ENCODE data around the gene OR52E2.

The OR52E2 gene

DNA sequence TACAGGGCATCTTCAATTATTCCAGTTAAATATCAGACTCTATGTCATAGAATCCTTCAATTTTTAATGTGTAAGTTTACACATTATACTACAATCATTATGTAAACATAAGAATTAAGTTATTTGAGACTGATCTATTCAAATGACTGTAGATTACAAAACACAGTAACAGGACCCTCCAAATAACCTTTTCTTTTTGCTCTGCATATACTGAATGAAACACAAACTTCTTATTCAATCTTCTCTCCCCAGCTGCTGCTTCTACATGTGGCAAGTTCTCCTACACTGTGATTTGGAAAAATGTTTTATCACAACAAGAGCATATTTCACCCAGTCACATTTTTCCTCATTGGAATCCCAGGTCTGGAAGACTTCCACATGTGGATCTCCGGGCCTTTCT lies 13.2 kb downstream of the OR52E2 start, which contains the start of gene OR52J3:
TSS of gene OR52J3 (plus strand) at position 301 of the 400 bp plus-strand sequence. CDS start at position 301, 0 bp downstream.
- Histone ChIP-seq H3K9ac (ENCODE audit: low read depth, low read length) (no peak within 1 kb of the TSS), H3K4me1 (ENCODE audit: insufficient read depth, low read length) (no peaks in the 10 kb centered on the region; the same call in 1 of the 2 replicates), H3K36me3 (ENCODE audit: insufficient read depth, low read length) (no peaks in the 10 kb centered on the region), H3K9me3 (ENCODE audit: control insufficient read depth, insufficient read depth, low read length) (no peaks in the 10 kb centered on the region)

DNA sequence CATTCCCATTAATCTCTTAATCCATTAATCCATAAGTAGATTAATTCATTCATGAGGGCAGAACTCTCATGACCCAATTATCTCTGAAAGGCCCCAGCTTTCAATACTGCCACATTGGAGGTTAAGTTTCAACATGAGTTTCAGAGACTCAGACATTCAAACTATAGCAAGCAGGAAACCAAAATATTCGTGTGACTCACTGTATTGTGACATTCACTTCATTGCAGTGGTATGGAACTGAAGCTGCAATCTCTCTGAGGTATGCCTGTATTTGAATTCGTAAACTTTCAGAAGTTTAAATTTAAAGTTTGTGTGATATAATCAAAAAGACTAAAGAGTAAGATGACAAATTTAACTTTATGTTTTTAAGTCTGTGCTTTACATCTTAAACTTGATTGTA lies 16.0 kb downstream of the OR52E2 start:
- Histone ChIP-seq H3K9ac (ENCODE audit: low read depth, low read length) (no peak overlapping the region), H3K9me3 (ENCODE audit: control insufficient read depth, insufficient read depth, low read length) (no peaks in the 10 kb centered on the region), H3K36me3 (ENCODE audit: insufficient read depth, low read length) (no peaks in the 10 kb centered on the region), H3K4me1 (ENCODE audit: insufficient read depth, low read length) (no peaks in the 10 kb centered on the region; the same call in 1 of the 2 replicates)

DNA sequence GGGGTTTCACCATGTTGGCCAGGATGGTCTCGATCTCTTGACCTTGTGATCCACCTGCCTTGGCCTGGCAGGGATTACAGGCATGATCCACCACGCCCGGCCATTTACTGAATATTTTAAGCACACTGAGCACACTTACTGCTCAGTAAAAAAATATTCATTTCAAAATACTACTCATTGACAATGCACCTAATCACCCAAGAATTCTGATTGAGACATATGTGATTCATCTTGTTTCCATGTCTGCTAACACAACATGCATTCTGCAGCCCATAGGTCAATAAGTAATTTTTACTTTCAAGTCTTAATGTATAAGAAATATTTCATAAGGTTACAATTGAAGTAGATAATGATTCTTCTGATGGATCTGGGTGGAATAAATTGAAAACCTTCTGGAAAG lies 17.3 kb downstream of the OR52E2 start:
- Histone ChIP-seq H3K9me3 (ENCODE audit: control insufficient read depth, insufficient read depth, low read length) (no peaks in the 10 kb centered on the region), H3K9ac (ENCODE audit: low read depth, low read length) (no peak overlapping the region), H3K4me1 (ENCODE audit: insufficient read depth, low read length) (no peaks in the 10 kb centered on the region; the same call in 1 of the 2 replicates), H3K36me3 (ENCODE audit: insufficient read depth, low read length) (no peaks in the 10 kb centered on the region)

DNA sequence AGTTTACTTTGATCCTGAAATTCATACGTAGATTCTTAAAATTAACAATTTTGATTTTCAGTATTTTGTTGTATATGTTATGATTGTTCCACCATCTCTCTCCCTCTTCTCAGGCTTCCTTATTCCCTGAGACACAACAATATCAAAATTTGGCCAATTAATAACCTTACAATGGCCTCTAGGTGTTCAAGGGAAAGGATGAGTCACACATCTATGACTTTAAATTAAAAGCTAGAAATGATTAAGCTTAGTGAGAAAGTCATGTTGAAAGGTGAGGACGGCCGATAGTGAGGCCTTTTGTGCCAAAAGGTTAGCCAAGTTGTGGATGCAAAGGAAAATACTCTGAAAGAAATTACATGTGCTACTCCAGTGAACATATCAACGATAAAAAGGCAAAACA lies 18.6 kb downstream of the OR52E2 start:
- no peak overlapping the region for H3K9ac ChIP-seq (ENCODE audit: low read depth, low read length)
- H3K9me3 ChIP-seq (ENCODE audit: control insufficient read depth, insufficient read depth, low read length), result no peaks in the 10 kb centered on the region
- H3K36me3 ChIP-seq (ENCODE audit: insufficient read depth, low read length), result no peaks in the 10 kb centered on the region
- no peaks in the 10 kb centered on the region for H3K4me1 ChIP-seq (ENCODE audit: insufficient read depth, low read length)

DNA sequence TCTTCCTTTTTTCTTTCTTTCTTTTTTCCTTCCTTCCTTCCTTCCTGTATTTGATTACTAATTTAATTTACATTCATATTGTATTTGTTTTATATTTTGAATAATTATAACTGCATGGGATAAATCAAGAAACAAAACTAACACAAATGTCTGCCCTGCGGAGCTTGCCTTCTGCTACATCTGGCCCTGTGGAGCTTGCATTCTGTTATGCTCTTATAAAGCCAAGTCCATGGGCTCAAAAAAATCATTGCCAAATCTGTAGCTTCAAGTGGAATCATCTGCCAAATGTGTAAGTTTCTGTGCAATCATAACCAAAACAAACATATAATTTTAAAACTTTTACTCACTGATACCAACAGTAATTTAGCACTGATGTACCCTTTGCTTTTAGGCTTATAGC lies 21.1 kb downstream of the OR52E2 start:
- H3K9me3 ChIP-seq (ENCODE audit: control insufficient read depth, insufficient read depth, low read length), result no peaks in the 10 kb centered on the region
- H3K4me1 ChIP-seq (ENCODE audit: insufficient read depth, low read length), result no peaks in the 10 kb centered on the region
- no peak overlapping the region for H3K9ac ChIP-seq (ENCODE audit: low read depth, low read length)
- no peaks in the 10 kb centered on the region for H3K36me3 ChIP-seq (ENCODE audit: insufficient read depth, low read length)

DNA sequence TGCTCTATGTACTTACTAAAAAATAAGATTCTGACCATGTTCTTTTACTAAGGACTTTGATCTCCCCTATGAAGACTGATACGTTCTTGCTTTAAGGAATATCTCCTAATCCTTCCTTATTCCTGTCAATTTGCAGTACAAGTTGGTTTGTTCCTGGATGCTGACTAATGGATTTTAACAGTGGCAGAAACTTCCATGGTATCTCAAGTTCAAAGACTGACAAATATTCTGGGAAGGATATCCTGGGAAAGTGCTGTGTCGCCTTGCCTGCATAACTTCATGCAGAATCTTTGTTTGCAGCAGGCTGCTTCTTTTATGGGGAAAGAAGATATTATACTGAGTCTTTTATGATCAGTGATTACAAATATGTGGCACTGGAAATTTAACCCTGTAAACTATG lies 21.5 kb downstream of the OR52E2 start:
- no peaks in the 10 kb centered on the region for H3K4me1 ChIP-seq (ENCODE audit: insufficient read depth, low read length)
- H3K9ac ChIP-seq (ENCODE audit: low read depth, low read length), result no peak overlapping the region
- H3K36me3 ChIP-seq (ENCODE audit: insufficient read depth, low read length), result no peaks in the 10 kb centered on the region
- H3K9me3 ChIP-seq (ENCODE audit: control insufficient read depth, insufficient read depth, low read length), result no peaks in the 10 kb centered on the region

DNA sequence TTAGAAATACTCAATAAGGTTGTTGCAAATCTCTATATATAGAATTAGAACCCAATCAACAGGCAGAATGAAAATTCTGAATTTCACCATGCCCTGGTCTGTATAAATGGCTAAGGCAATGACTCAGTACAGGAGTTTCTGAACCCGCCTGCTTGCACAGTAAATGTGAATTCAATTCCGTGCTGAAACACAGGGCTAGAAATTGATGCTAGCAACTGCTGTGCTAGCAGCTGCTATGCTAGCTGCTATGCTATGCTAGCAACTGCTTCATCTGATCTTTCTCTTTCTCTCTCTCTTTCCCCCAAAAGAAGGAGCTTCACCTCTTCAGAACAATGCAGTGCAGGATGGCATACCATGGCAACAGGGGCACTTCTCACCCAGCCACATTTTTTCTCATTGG lies 22.8 kb downstream of the OR52E2 start:
- no peaks in the 10 kb centered on the region for H3K9me3 ChIP-seq (ENCODE audit: control insufficient read depth, insufficient read depth, low read length)
- no peak overlapping the region for H3K9ac ChIP-seq (ENCODE audit: low read depth, low read length)
- H3K36me3 ChIP-seq (ENCODE audit: insufficient read depth, low read length), result no peaks in the 10 kb centered on the region
- H3K4me1 ChIP-seq (ENCODE audit: insufficient read depth, low read length), result no peaks in the 10 kb centered on the region

DNA sequence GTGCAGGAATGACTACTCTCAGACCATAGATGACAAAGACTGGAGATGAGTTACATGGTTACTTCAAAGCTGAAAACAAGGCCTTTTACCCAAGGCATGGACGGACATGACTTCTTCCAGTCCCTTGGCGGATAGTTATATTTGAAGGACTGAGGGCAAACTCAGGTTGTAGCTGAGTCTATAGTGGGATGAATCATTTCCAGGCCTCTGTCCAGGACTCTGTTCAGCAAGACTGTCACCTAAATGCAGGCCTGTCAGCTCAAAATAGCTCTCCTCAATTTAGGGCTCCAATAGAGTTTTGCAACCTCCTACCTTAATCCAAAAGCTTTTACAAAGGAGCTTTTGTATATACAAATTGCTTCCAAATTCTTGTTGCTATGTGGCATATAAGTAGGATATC lies 37.4 kb downstream of the OR52E2 start:
- no peaks in the 10 kb centered on the region for H3K4me1 ChIP-seq (ENCODE audit: insufficient read depth, low read length)

DNA sequence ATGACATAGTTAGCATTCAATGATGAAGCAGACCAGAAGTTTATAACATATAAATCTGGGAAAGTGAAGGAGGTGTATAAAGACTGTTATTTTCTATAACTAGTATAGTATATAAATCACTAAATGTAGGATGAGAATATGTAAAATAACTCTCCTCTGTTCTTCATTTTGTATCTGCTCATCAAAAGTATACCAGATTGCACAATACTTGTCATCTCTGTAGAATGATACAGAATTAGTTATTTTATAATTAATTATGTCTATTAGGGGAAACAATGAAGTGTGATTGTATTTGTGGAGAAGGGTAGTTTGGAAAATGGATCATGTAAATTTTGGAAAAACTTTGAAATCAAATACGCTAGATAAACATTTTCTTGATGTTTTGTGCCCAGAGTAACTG lies 46.4 kb downstream of the OR52E2 start:
- H3K4me1 ChIP-seq (ENCODE audit: insufficient read depth, low read length), result no peaks in the 10 kb centered on the region

More for the DNA sequence above, 37.4 kb downstream of the OR52E2 start:
- Histone ChIP-seq H3K36me3 (ENCODE audit: insufficient read depth, low read length) (no peaks in the 10 kb centered on the region), H3K9ac (ENCODE audit: low read depth, low read length) (no peak overlapping the region), H3K9me3 (ENCODE audit: control insufficient read depth, insufficient read depth, low read length) (no peaks in the 10 kb centered on the region)

DNA sequence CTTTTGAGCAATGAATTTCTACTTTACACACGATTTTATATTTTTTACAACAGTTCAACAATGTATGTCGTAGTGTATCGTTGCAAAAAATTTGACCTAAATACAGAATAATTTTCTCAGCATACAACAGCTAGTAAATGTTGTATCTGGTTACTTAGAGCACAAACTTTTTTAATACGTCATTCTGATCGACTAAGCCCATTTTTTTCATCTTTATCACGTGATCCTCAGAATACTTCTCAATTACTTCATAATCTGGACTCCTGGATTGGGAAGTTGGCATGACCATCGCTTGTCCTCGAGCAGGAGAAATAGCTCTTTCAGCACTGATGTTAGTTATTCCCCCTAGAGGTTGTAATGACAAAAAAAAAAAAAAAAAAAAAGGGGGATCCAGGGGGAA lies 48.2 kb downstream of the OR52E2 start:
- Histone ChIP-seq H3K9me3 (ENCODE audit: control insufficient read depth, insufficient read depth, low read length) (no peaks in the 10 kb centered on the region), H3K36me3 (ENCODE audit: insufficient read depth, low read length) (no peaks in the 10 kb centered on the region), H3K9ac (ENCODE audit: low read depth, low read length) (no peak overlapping the region), H3K4me1 (ENCODE audit: insufficient read depth, low read length) (no peaks in the 10 kb centered on the region)

More for the DNA sequence above, 46.4 kb downstream of the OR52E2 start:
- no peaks in the 10 kb centered on the region for H3K9me3 ChIP-seq (ENCODE audit: control insufficient read depth, insufficient read depth, low read length)
- H3K9ac ChIP-seq (ENCODE audit: low read depth, low read length), result no peak overlapping the region
- no peaks in the 10 kb centered on the region for H3K36me3 ChIP-seq (ENCODE audit: insufficient read depth, low read length)
